DOHH2 (cell line): Measurements from ENCODE around the gene STARD13.

Experiments
- H3F3A ChIP-seq: fragments of 200-600 bp; sonication (generic), shearing (Covaris generic); 2 replicates; pipeline ENCODE4 v1.6.0; 2016; ENCODE audit warnings: antibody characterized with exemption, mild to moderate bottlenecking; ENCODE audit not compliant: control insufficient read depth, insufficient read depth
- H3K27ac ChIP-seq: fragments of 200-600 bp; sonication (generic); 2 replicates; pipeline ENCODE4 v1.5.1; 2014; ENCODE audit warnings: low read depth, mild to moderate bottlenecking, low read length, moderate library complexity
- H3K27me3 ChIP-seq: fragments of 200-600 bp; sonication (generic); 2 replicates; pipeline ENCODE4 v1.6.1; 2014; ENCODE audit warnings: mild to moderate bottlenecking, low read length, mixed read lengths; ENCODE audit not compliant: control insufficient read depth
- H3K36me3 ChIP-seq: fragments of 200-600 bp; sonication (generic); 2 replicates; pipeline ENCODE4 v1.6.1; 2014; ENCODE audit warnings: mild to moderate bottlenecking, low read length, moderate library complexity, mixed read lengths; ENCODE audit not compliant: control insufficient read depth
- H3K4me1 ChIP-seq: fragments of 200-600 bp; sonication (generic); 2 replicates; pipeline ENCODE4 v1.6.1; 2014; ENCODE audit warnings: mild to moderate bottlenecking, low read length, mixed read lengths; ENCODE audit not compliant: control insufficient read depth
- H3K4me2 ChIP-seq: fragments of 200-600 bp; sonication (generic); 2 replicates; pipeline ENCODE4 v1.6.0; 2014; ENCODE audit warnings: mild to moderate bottlenecking, low read length, moderate library complexity
- H3K4me3 ChIP-seq: fragments of 200-600 bp; sonication (generic); 2 replicates; pipeline ENCODE4 v1.5.1; 2014; ENCODE audit warnings: mild to moderate bottlenecking, low read length, mixed read lengths
- H3K79me2 ChIP-seq: fragments of 200-600 bp; sonication (generic); 2 replicates; pipeline ENCODE4 v1.6.1; 2014; ENCODE audit warnings: mild to moderate bottlenecking, low read length, mixed read lengths; ENCODE audit not compliant: control insufficient read depth
- H3K9me2 ChIP-seq: fragments of 200-600 bp; sonication (generic); replicated peaks from 2 replicates; pipeline ENCODE4 v1.6.1; 2014; ENCODE audit warnings: mild to moderate bottlenecking, low read length, mixed read lengths; ENCODE audit not compliant: control insufficient read depth
- H3K9me3 ChIP-seq: fragments of 200-600 bp; sonication (generic); 2 replicates; pipeline ENCODE4 v1.6.1; 2014; ENCODE audit warnings: antibody characterized with exemption, low read length, mixed read lengths; ENCODE audit not compliant: control insufficient read depth, insufficient read depth
- H4K20me1 ChIP-seq: fragments of 200-600 bp; sonication (generic); 2 replicates; pipeline ENCODE4 v1.6.0; 2014; ENCODE audit warnings: low read depth, mild to moderate bottlenecking, antibody characterized with exemption, low read length, moderate library complexity; ENCODE audit not compliant: control insufficient read depth, insufficient read depth
- EZH2phosphoT487 ChIP-seq: fragments of 200-600 bp; sonication (generic); IDR thresholded peaks from 2 replicates; pipeline ENCODE4 v1.6.1; 2017; ENCODE audit warnings: borderline replicate concordance, mild to moderate bottlenecking, antibody characterized with exemption, low read length, moderate library complexity, mixed read lengths
- TF ChIP-seq, protein P1 (sequence below): fragments of 200-600 bp; sonication (generic); IDR thresholded peaks from one replicate; pipeline ENCODE4 v1.5.1; 2014; ENCODE audit warnings: antibody characterized with exemption, mild to moderate bottlenecking, low read depth, low read length; ENCODE audit not compliant: poor library complexity, severe bottlenecking

STARD13 gene

DNA sequence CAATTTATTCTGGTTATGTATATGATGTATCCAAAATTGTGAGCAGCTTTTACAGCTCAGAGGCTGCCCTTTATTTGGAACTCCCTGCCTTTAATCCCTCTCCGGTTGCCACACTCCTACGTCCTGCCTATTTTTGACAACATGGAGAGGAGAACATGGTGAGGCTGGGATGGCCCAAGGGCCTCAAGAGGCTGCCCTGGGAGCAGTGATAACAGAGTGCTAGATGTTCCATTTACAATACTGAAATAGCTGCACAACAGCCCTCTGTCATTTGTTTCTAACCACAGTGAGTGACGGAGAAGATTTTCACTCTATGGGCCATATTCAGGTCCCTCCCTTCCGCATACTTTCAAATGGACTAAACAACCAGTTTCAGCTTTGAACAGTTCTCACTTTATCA lies 33.4 kb downstream of the STARD13 start:
- Histone ChIP-seq H3F3A (no peaks in the 10 kb centered on the region), H3K9me2 (no peaks in the 10 kb centered on the region), H3K4me1 (no peaks in the 10 kb centered on the region), H3K27me3 (no peaks in the 10 kb centered on the region), H3K36me3 (no peaks in the 10 kb centered on the region), H3K27ac (no peak overlapping the region), H3K4me3 (no peak overlapping the region), H3K4me2 (no peak overlapping the region), H3K9me3 (no peaks in the 10 kb centered on the region), H4K20me1 (no peaks in the 10 kb centered on the region), H3K79me2 (no peaks in the 10 kb centered on the region)
- TF ChIP-seq, protein P1, sequence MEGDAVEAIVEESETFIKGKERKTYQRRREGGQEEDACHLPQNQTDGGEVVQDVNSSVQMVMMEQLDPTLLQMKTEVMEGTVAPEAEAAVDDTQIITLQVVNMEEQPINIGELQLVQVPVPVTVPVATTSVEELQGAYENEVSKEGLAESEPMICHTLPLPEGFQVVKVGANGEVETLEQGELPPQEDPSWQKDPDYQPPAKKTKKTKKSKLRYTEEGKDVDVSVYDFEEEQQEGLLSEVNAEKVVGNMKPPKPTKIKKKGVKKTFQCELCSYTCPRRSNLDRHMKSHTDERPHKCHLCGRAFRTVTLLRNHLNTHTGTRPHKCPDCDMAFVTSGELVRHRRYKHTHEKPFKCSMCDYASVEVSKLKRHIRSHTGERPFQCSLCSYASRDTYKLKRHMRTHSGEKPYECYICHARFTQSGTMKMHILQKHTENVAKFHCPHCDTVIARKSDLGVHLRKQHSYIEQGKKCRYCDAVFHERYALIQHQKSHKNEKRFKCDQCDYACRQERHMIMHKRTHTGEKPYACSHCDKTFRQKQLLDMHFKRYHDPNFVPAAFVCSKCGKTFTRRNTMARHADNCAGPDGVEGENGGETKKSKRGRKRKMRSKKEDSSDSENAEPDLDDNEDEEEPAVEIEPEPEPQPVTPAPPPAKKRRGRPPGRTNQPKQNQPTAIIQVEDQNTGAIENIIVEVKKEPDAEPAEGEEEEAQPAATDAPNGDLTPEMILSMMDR = no peak
- TF ChIP-seq EZH2phosphoT487 = no peak

GRCh38 chr13:33251131-33251661 lies 34.4 kb downstream of the STARD13 start:
- Histone ChIP-seq H3K4me3 (no peak overlapping the region), H3K79me2 (no peaks in the 10 kb centered on the region), H3K4me2 (no peak overlapping the region), H4K20me1 (no peaks in the 10 kb centered on the region), H3F3A (no peaks in the 10 kb centered on the region), H3K9me3 (no peaks in the 10 kb centered on the region), H3K27me3 (no peaks in the 10 kb centered on the region), H3K9me2 (no peaks in the 10 kb centered on the region), H3K4me1 (no peaks in the 10 kb centered on the region), H3K36me3 (no peaks in the 10 kb centered on the region), H3K27ac (no peak overlapping the region)
- TF ChIP-seq, protein P1 = no peak
- TF ChIP-seq EZH2phosphoT487 = no peak

DNA sequence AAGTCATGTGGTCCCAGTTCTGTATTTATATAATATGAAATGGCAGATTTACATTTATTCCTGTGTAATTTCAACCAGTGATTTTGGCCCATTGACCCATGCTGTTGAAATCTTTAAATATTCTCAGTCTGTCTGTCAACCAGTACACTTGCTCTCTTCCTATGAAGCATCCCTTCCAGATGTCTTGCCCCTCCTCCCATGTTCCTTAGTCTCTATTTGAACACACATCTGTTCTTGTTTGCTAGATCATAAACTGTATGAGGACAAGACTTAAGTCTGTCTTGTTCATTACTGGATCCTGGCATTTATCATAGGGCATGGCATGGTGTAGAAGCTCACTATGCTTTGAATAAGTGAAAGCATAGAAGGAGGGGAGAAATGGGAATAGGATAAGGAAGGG lies 34.9 kb downstream of the STARD13 start:
- no peak for TF ChIP-seq EZH2phosphoT487
- TF ChIP-seq, protein P1 = no peak
- H3K4me2 ChIP-seq = no peak overlapping the region
- H3K79me2 ChIP-seq = no peaks in the 10 kb centered on the region
- H3K36me3 ChIP-seq = no peaks in the 10 kb centered on the region
- no peak overlapping the region for H3K27ac ChIP-seq
- H4K20me1 ChIP-seq = no peaks in the 10 kb centered on the region
- no peak overlapping the region for H3K4me3 ChIP-seq
- H3K4me1 ChIP-seq = no peaks in the 10 kb centered on the region
- no peaks in the 10 kb centered on the region for H3K27me3 ChIP-seq
- H3K9me3 ChIP-seq = no peaks in the 10 kb centered on the region
- no peaks in the 10 kb centered on the region for H3K9me2 ChIP-seq
- no peaks in the 10 kb centered on the region for H3F3A ChIP-seq
